GM19328 (cell line): ENCODE measurements around the gene EEF1AKMT1.
"Not testable (repeated sequence)": the region's sequence is repeated elsewhere in the genome, so short reads cannot be mapped to it uniquely, and the experiment has no call there.

ENCODE experiments used
- ATAC-seq: cut with Tn5 transposase; IDR thresholded peaks from one replicate; pipeline ENCODE4 v1.9.1; 2021; ENCODE audit warnings: mild to moderate bottlenecking, moderate library complexity; ENCODE audit not compliant: unreplicated experiment

EEF1AKMT1 gene

GRCh38 chr13:20779405-20779804 is 5.6 kb upstream of the EEF1AKMT1 start:
- no peak for ATAC-seq

GRCh38 chr13:20778311-20778710 is 4.5 kb upstream of the EEF1AKMT1 start:
- no peak for ATAC-seq

DNA sequence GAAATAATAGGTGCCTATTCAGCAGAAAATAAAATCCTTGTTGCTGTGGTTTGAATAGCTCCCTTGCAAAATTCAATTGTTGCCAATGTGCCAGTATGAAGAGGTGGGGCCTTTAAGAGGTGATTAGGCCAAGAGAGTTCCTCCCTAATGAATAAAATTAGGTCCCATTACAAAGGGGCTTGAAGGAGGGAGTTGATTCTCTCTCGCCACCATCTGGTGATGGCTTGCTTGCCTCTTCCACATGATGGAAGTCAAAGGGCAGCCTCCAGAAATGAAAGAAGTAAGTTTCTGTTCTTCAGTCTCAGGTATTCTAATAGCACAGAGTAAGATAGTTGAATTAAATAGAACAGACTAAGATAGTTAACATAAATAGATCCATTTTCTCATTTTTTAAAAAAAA is 3.0 kb upstream of the EEF1AKMT1 start:
- ATAC-seq, result no peak

GRCh38 chr13:20775961-20776360 is 2.2 kb upstream of the EEF1AKMT1 start:
- ATAC-seq, result no peak

- no peak for ATAC-seq
These were observed 985 bp upstream of the EEF1AKMT1 start for GRCh38 chr13:20774746-20775145.

DNA sequence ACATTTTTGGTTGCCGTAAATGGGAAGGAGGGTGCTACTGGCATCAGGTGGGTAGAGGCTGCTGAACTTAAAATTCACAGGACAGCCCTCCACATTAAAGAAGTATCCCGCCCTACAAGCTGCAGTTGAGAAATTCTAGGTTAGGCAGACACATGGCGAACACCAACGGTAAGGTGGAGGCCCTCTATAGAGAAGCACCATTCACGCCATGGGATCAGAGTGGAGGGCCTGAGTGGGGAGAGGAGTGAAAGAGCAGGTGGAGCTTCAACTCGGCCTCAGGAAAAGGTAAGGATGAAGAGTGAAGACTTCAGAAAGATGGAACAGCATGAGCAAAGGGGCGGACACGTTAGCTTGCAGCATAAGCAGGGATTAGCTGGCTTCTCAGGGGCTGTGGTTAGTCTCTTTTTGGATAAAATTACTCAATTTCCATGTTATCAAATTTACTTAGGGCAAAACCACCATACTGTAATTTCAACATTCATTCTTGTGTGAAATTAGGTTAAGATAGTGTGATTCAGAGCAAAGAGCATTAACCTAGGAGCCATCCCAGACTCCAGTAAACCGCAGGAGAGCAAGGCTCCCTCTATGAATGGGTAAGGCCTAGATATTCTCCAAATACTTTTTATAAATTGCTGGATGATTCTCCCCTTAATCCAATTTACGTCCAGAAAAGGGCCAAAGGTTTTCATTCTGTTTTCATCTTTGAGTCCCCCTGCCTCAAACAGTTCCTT is 1.2 kb downstream of the EEF1AKMT1 start:
- ATAC-seq, result no peak

GRCh38 chr13:20769834-20770233 is 3.9 kb downstream of the EEF1AKMT1 start:
- no peak for ATAC-seq

- no peak for ATAC-seq
These were observed 4.7 kb downstream of the EEF1AKMT1 start for GRCh38 chr13:20769091-20769490.

DNA sequence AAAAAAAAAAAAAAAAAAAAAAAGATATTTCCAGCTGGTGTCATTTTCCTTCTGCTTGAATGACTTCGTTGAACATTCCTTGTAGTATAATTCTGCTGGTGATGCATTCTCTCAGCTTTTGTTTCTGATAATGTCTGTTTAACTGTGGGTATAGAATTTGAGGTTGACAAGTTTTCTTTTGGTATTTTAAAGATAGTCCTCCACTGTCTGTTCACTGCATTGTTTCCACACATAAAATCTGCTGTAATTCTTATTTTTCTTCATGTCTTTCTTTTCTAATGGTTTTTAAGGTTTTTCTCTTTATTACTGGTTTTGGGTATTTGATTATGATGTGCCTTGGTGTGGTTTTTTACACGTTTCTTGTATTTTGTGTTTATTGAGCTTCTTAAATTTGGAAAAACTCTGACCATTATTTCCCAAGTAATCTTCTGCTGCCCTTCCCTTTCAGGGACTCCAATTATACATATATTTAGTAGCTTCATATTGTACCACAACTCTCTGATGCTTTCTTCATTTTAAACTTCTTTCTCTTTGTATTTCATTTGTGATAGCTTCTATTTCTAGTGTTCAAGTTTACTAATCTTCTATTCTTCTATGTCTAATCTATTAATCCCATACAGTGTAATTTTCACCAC is 6.3 kb downstream of the EEF1AKMT1 start:
- ATAC-seq, result no peak

DNA sequence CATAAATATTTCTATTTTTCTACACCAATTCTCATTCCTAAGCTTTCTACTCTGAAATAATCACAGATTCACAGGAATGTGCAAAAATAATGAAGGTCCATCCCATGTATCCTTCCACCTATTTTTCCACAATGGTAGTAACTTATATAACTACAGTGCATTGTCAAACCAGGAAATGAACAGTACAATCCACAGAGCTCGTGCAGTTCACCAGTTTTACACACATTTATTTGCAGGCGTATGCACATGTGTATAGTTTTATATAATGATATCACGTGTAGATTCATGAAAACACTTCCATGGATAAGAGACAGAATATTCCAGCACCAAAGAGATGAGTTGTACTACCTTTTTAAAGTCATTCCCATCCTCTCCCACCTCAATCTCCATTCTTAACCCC is 12.9 kb downstream of the EEF1AKMT1 start:
- ATAC-seq, result no peak

DNA sequence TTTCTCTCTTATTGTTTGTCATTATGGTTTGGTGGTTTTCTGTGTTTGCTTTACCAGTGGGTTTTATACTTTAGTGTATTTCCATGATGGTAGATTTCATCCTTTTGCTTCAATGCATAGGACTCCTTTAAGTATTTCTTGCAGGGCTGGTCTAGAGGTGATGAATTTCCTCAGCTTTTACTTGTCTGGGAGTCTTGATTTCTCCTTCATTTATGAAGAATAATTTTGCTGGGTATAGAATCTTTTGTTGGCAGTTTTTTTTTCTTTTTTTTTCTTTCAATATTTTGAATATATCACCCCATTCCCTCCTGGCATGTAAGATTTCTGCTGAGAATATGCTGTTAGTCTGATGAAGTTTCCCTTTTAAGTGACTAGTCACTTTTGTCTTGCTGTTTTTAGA is 19.8 kb downstream of the EEF1AKMT1 start:
- ATAC-seq, result no peak

GRCh38 chr13:20749377-20749776 is 24.4 kb downstream of the EEF1AKMT1 start:
- no peak for ATAC-seq

DNA sequence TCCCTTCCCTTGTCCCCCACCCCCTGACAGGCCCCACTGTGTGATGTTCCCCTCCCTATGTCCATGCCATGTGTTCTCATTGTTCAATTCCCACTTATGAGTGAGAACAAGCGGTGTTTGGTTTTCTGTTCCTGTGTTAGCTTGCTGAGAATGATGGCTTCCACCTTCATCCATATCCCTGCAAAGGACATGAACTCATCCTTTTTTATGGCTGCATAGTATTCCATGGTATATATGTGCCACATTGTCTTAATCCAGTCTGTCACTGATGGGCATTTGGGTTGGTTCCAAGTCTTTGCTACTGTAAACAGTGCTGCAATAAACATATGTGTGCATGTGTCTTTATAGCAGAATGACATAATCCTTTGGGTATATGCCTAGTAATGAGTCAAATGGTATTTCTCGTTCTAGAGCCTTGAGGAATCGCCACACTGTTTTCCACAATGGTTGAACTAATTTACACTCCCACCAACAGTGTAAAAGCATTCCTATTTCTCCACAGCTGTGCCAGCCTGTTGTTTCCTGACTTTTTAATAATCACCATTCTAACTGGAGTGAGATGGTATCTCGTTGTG is 29.8 kb downstream of the EEF1AKMT1 start:
- ATAC-seq, result not testable (repeated sequence)

DNA sequence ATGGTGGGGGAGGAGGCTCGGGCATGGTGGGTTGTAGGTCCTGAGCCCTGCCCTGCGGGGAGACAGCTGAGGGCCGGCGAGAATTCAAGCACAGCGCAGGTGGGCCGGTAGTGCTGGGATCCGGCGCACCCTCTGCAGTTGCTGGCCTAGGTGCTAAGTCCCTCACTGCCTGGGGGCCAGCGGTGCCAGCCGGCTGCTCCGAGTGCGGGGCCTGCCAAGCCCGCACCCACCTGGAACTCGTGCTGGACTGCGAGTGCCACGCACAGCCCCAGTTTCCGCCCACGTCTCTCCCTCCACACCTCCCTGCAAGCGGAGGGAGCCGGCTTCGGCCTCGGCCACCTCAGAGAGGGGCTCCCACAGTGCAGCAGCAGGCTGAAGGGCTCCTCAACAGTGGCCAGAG is 33.7 kb downstream of the EEF1AKMT1 start:
- ATAC-seq, result no peak

GRCh38 chr13:20738616-20739015 is 35.1 kb downstream of the EEF1AKMT1 start:
- no peak for ATAC-seq

GRCh38 chr13:20729633-20730585 is 43.9 kb downstream of the EEF1AKMT1 start:
- no peak for ATAC-seq

DNA sequence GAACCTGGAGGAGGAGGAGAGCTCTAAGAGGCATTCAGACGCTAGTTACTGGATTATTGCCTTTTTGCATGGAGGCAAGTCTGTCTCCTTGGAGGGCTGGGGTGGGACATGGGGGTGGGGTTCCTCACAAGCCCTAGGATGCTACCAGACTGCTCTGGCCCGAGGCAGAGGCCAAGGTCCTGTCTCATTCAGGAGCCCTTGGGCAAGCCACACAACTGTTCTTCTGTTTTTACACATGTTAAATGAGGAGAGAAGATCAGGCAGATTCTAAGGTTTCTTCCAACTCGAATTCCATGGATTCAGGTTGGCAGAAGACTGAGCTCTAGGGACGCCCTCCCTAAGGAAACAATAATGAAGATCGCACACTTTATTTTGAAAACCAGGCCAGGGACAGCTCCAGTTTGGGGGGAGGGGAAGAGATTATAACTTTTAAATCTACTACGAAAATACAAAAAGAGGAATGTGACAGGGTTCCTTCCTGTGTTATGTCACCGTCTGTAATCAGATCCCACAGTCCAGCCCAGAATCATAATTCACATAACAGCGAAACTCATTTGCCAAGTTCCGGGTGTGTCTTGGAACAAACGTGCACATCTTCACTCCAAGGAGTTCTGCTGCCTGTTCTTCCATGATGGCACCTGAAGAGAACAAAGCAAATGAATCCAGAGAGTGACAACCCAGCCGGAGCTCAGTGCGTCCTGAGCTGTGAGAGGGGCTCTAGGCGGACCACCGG is 45.0 kb downstream of the EEF1AKMT1 start:
- ATAC-seq, result no peak

DNA sequence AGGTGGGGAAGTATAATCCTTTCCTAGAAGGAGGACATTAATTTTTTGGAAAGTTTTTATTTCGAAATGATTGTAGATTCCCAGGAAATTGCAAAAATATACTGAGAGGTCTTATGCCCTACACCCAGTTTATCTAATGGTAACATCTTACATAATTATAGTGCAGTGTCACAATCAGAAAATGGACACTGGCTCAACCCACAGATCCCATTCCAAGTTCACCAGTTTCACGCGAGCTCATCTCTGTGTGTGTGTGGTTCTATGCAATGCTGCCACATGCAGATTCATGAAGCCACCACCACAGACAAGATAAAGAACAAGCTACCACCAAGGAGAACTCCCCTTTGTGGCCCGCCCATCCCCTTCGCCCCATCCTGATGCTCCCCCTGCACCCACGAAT is 45.9 kb downstream of the EEF1AKMT1 start:
- no peak for ATAC-seq

GRCh38 chr13:20721454-20722357 is 52.1 kb downstream of the EEF1AKMT1 start:
- no peak for ATAC-seq

- ATAC-seq, result no peak
These were observed 52.7 kb downstream of the EEF1AKMT1 start for GRCh38 chr13:20721058-20721453.
